NT2/D1 (cell line): ENCODE results near the gene ACACA.

ENCODE experiments used
- YY1 ChIP-seq: IDR thresholded peaks from 2 replicates; pipeline ENCODE4 v1.6.1; 2011; ENCODE audit not compliant: insufficient read length, insufficient read depth
- ZNF274 ChIP-seq: IDR thresholded peaks from 2 replicates; pipeline ENCODE4 v1.6.1; 2011; ENCODE audit warnings: mild to moderate bottlenecking, low read depth, low read length

- no peak for TF ChIP-seq YY1
- TF ChIP-seq ZNF274 = no peak
These were observed 237.8 kb downstream of the ACACA start for GRCh38 chr17:37168731-37169353.
